GM06990 (cell line): ENCODE data around the gene NDUFS6.

Experiments used
- DNase-seq: peaks from one replicate; pipeline ENCODE4 v3.0.0-alpha.2; 2011; ENCODE audit not compliant: insufficient read length; ENCODE audit errors: extremely low read depth
- H3K27me3 ChIP-seq: replicated peaks from 2 replicates; pipeline ENCODE4 v1.6.0; 2011; ENCODE audit warnings: low read length; ENCODE audit not compliant: control insufficient read depth, insufficient read depth
- H3K36me3 ChIP-seq: 2 replicates; pipeline ENCODE4 v1.5.1; 2011; ENCODE audit warnings: low read length; ENCODE audit not compliant: control insufficient read depth, insufficient read depth
- H3K4me3 ChIP-seq: replicated peaks from 2 replicates; pipeline ENCODE4 v1.5.1; 2011; ENCODE audit warnings: low read depth, mild to moderate bottlenecking, control low read depth, low read length
- CTCF ChIP-seq: IDR thresholded peaks from 2 replicates; pipeline ENCODE4 v1.5.1; 2011; ENCODE audit warnings: low read length, control low read depth, mild to moderate bottlenecking, inconsistent platforms; ENCODE audit not compliant: insufficient read depth, poor library complexity, severe bottlenecking

The NDUFS6 gene

DNA sequence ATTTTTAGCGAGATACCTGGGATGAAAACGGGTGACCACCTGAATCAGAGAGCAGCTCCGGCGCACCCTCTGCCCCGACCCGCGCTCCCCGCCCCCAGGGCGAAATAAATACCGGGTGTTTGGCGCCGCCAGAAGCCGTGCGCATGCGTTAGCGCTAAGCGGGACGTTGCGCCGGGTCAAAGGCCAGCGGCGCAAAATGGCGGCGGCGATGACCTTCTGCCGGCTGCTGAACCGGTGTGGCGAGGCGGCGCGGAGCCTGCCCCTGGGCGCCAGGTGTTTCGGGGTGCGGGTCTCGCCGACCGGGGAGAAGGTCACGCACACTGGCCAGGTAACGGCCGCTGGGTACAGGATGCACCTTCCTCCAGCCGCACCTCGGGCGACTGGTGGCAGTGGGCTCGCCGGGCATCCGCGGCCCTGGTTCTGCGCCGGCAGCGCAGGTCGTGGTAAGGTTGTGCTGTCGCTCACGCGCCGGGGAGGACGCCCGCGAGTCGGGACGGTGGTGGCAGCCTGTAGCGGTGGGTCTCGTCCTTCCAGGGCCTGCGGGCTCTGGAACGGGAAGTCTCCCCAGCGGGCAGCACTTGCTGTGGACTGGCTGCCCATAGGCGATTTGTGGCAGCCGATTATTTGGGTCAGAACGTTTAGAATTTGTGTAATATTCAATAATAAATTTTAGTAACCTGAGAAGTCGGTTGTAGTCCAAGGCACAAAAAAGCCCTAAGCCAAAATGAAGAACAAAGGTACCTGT is at the start of gene NDUFS6:
Gene NDUFS6 (plus strand): TSS at position 186 of the 745 bp plus-strand sequence. CDS start 11 bp downstream, at position 197.
- H3K36me3 ChIP-seq: peaks cover 35% of the 10 kb centered on the region
- DNase-seq: peak; percentile 86
- no peaks in the 10 kb centered on the region for H3K27me3 ChIP-seq
- H3K4me3 ChIP-seq: peak within 1 kb of the TSS; percentile 95
- TF ChIP-seq CTCF: no peak

DNA sequence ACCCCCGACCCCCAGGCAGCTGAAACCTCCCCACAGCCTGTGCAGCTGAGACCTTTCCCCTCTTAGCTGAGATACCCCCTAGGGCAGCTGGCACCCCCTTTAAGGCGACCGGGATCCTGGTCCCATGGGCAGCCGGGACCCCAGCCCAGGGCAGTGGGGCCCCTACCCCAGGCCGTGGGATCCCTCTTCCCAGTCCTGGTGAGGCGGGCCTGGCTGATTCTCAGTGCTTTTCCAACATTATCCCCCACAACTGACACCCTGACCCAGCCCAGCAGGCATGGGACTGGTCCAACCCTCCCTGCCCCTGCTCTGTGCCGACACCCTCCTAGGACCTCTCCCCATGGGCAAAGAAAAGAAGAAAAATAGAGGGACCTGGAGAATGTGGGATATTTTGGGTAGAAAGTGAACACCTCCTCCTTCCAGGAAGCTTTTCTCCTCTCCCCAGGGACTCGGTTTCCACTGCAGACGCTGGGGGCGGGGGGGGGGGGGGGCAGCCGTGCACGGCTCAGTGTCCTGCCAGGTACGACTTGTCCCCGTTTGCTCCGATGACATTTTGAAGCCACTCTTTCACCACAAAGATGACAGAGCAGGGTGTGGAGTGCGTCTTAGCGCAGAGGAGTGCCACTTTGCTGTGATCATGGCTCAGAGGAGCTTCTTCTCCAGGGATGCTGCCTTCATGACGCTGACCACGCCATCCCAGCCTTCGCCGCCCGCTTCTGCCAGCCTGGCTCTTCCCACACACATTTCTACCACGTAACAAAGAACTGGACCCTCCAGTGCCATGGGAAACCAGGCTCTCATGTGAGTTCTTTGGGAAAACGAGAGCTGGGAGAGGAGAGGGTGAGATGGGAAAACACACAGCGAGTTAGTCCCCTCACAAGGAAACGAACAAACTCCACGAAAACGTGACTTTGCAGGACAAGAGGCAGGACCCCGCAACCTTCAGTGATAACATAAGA is 49.1 kb upstream of the NDUFS6 start:
- no peak overlapping the region for H3K4me3 ChIP-seq
- DNase-seq: no peak
- no peaks in the 10 kb centered on the region for H3K36me3 ChIP-seq
- TF ChIP-seq CTCF: no peak
- no peaks in the 10 kb centered on the region; the same call in 1 of the 2 replicates for H3K27me3 ChIP-seq

DNA sequence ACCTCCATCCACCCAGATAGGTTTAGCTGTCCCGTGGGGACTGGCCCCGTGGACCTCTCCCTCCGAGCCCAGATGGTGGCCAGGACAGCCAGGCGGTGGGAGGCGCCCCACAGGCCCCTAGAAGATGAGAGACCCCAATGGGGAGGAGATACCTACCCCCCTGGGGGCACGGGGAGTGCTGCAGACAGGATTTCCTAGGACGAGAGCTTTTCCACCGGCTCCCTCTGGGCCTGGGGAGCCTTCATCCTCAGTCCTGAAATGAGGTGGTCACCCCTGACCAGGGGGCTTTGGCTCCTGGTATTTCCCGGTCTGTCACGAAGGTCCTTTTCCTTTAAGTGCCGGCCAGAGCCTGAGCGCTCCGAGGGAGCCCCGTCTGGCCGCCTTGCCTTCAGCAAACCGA is 48.3 kb upstream of the NDUFS6 start:
- no peak for DNase-seq
- Histone ChIP-seq H3K36me3 (no peaks in the 10 kb centered on the region), H3K4me3 (no peak overlapping the region), H3K27me3 (no peaks in the 10 kb centered on the region; the same call in 1 of the 2 replicates)
- TF ChIP-seq CTCF: no peak

GRCh38 chr5:1753490-1753889 is 47.7 kb upstream of the NDUFS6 start:
- no peak for DNase-seq
- TF ChIP-seq CTCF: no peak
- no peaks in the 10 kb centered on the region; the same call in 1 of the 2 replicates for H3K27me3 ChIP-seq
- H3K36me3 ChIP-seq: no peaks in the 10 kb centered on the region
- H3K4me3 ChIP-seq: no peak overlapping the region

GRCh38 chr5:1754531-1755220 is 46.5 kb upstream of the NDUFS6 start:
- no peak for TF ChIP-seq CTCF
- DNase-seq: no peak
- Histone ChIP-seq H3K27me3 (no peaks in the 10 kb centered on the region; the same call in 1 of the 2 replicates), H3K4me3 (no peak overlapping the region), H3K36me3 (no peaks in the 10 kb centered on the region)
